Neural progenitor cell (in vitro differentiated cells): ENCODE data around the gene GREM2. TPM values are rescaled to one million over a fixed set of nuclear protein-coding genes. Genes with fewer than 3 reads are reported as not detected.

ENCODE experiments used
- DNase-seq: peaks from one replicate; pipeline ENCODE4 v3.0.0-alpha.2; 2016; ENCODE audit warnings: low spot score
- H2AFZ ChIP-seq: fragments of 200-600 bp; sonication (generic); replicated peaks from 2 replicates; pipeline ENCODE4 v1.6.1; 2016; ENCODE audit warnings: antibody characterized with exemption
- H3F3A ChIP-seq: fragments of 200-600 bp; sonication (generic); 2 replicates; pipeline ENCODE4 v1.6.1; 2016; ENCODE audit warnings: antibody characterized with exemption, low read depth
- H3K27ac ChIP-seq: fragments of 200-600 bp; sonication (generic); 2 replicates; pipeline ENCODE4 v1.5.1; 2016; ENCODE audit warnings: mild to moderate bottlenecking
- H3K27me3 ChIP-seq: fragments of 200-600 bp; sonication (generic); 2 replicates; pipeline ENCODE4 v1.6.1; 2016; ENCODE audit warnings: mild to moderate bottlenecking, moderate library complexity
- H3K36me3 ChIP-seq: fragments of 200-600 bp; sonication (generic); 2 replicates; pipeline ENCODE4 v1.5.1; 2016
- H3K4me1 ChIP-seq: fragments of 200-600 bp; sonication (generic); 2 replicates; pipeline ENCODE4 v1.6.1; 2016; ENCODE audit warnings: mixed run types
- H3K4me2 ChIP-seq: fragments of 200-600 bp; sonication (generic); 2 replicates; pipeline ENCODE4 v1.6.1; 2016
- H3K4me3 ChIP-seq: fragments of 200-600 bp; sonication (generic); 2 replicates; pipeline ENCODE4 v1.5.1; 2016
- H3K79me2 ChIP-seq: fragments of 200-600 bp; sonication (generic); 2 replicates; pipeline ENCODE4 v1.6.1; 2016; ENCODE audit warnings: low read depth
- H3K9ac ChIP-seq: fragments of 200-600 bp; sonication (generic); 2 replicates; pipeline ENCODE4 v1.6.1; 2016
- H3K9me3 ChIP-seq: fragments of 200-600 bp; sonication (generic); 2 replicates; pipeline ENCODE4 v1.5.1; 2016; ENCODE audit warnings: low read depth
- H4K20me1 ChIP-seq: fragments of 200-600 bp; sonication (generic); 2 replicates; pipeline ENCODE4 v1.6.1; 2016; ENCODE audit warnings: low read depth
- H3K27ac Mint-ChIP-seq: 3 replicates; pipeline ENCODE4 v1.8.0; 2021; ENCODE audit warnings: mixed read lengths
- H3K27me3 Mint-ChIP-seq: 2 replicates; pipeline ENCODE4 v1.8.0; 2022; ENCODE audit warnings: low read depth, mild to moderate bottlenecking, inconsistent platforms, moderate library complexity, mixed read lengths; ENCODE audit not compliant: insufficient read depth
- H3K36me3 Mint-ChIP-seq: 3 replicates; pipeline ENCODE4 v1.8.0; 2021; ENCODE audit warnings: mixed read lengths
- H3K4me1 Mint-ChIP-seq: 3 replicates; pipeline ENCODE4 v1.8.0; 2021; ENCODE audit warnings: mixed read lengths
- H3K4me3 Mint-ChIP-seq: 3 replicates; pipeline ENCODE4 v1.8.0; 2021; ENCODE audit warnings: mild to moderate bottlenecking, moderate library complexity, mixed read lengths
- H3K9me3 Mint-ChIP-seq: 3 replicates; pipeline ENCODE4 v1.8.0; 2020; ENCODE audit warnings: mixed read lengths
- CTCF ChIP-seq: fragments of 200-600 bp; sonication (generic); IDR thresholded peaks from 2 replicates; pipeline ENCODE4 v1.5.1; 2017; ENCODE audit warnings: antibody characterized with exemption, mild to moderate bottlenecking
- EZH2 ChIP-seq: fragments of 200-600 bp; sonication (generic); IDR thresholded peaks from 2 replicates; pipeline ENCODE4 v1.6.1; 2017; ENCODE audit warnings: antibody characterized with exemption, mild to moderate bottlenecking, moderate library complexity
- EZH2phosphoT487 ChIP-seq: fragments of 200-600 bp; sonication (generic); IDR thresholded peaks from 2 replicates; pipeline ENCODE4 v1.6.1; 2017; ENCODE audit warnings: antibody characterized with exemption
- total RNA-seq: library from RNA; depleted of rRNA; stranded (reverse); fragments of >200 nt; gene quantifications from 2 replicates; pipeline ENCODE4 v1.2.3, GENCODE V29; 2015; ENCODE audit warnings: low replicate concordance

The GREM2 gene
- total RNA-seq, 1 donor from 2014 or later: not detected

- no peaks in the 10 kb centered on the region for H3K9me3 Mint-ChIP-seq
- Histone ChIP-seq H3K9ac (no peak overlapping the region), H4K20me1 (no peaks in the 10 kb centered on the region), H3K27me3 (no peaks in the 10 kb centered on the region), H3F3A (no peaks in the 10 kb centered on the region), H3K79me2 (no peaks in the 10 kb centered on the region), H3K27ac (no peak overlapping the region), H3K9me3 (no peaks in the 10 kb centered on the region), H3K4me3 (no peak overlapping the region), H3K4me2 (no peak overlapping the region), H2AFZ (no peak overlapping the region), H3K4me1 (no peaks in the 10 kb centered on the region), H3K36me3 (no peaks in the 10 kb centered on the region)
- no peak overlapping the region for H3K27ac Mint-ChIP-seq
- no peak overlapping the region for H3K4me3 Mint-ChIP-seq
- peaks cover 2% of the 10 kb centered on the region for H3K27me3 Mint-ChIP-seq
- no peak for DNase-seq
- TF ChIP-seq EZH2 (no peak), EZH2phosphoT487 (no peak), CTCF (no peak)
- H3K36me3 Mint-ChIP-seq: no peaks in the 10 kb centered on the region
- H3K4me1 Mint-ChIP-seq: peaks cover 4% of the 10 kb centered on the region
These were observed 89.7 kb downstream of the GREM2 start for GRCh38 chr1:240522122-240522822.

GRCh38 chr1:240517891-240518290 lies 94.1 kb downstream of the GREM2 start:
- no peak overlapping the region for H3K4me2 ChIP-seq
- Mint-ChIP-seq H3K4me3 (no peak overlapping the region), H3K9me3 (peaks cover 4% of the 10 kb centered on the region), H3K27ac (no peak overlapping the region), H3K36me3 (no peaks in the 10 kb centered on the region), H3K27me3 (no peaks in the 10 kb centered on the region), H3K4me1 (no peaks in the 10 kb centered on the region)
- H4K20me1 ChIP-seq: no peaks in the 10 kb centered on the region
- H2AFZ ChIP-seq: no peak overlapping the region
- TF ChIP-seq EZH2 (no peak), EZH2phosphoT487 (no peak), CTCF (no peak)
- H3K4me1 ChIP-seq: no peaks in the 10 kb centered on the region
- no peaks in the 10 kb centered on the region for H3F3A ChIP-seq
- no peaks in the 10 kb centered on the region for H3K36me3 ChIP-seq
- H3K9ac ChIP-seq: no peak overlapping the region
- no peaks in the 10 kb centered on the region for H3K9me3 ChIP-seq
- no peaks in the 10 kb centered on the region for H3K27me3 ChIP-seq
- no peak overlapping the region for H3K27ac ChIP-seq
- DNase-seq: no peak
- no peak overlapping the region for H3K4me3 ChIP-seq
- no peaks in the 10 kb centered on the region for H3K79me2 ChIP-seq

GRCh38 chr1:240516069-240516468 lies 95.9 kb downstream of the GREM2 start:
- H3K36me3 ChIP-seq: no peaks in the 10 kb centered on the region
- H3K9me3 ChIP-seq: no peaks in the 10 kb centered on the region
- no peaks in the 10 kb centered on the region for H3F3A ChIP-seq
- no peak overlapping the region for H3K27ac Mint-ChIP-seq
- peaks cover 4% of the 10 kb centered on the region for H3K9me3 Mint-ChIP-seq
- no peak overlapping the region for H3K9ac ChIP-seq
- H3K79me2 ChIP-seq: no peaks in the 10 kb centered on the region
- no peaks in the 10 kb centered on the region for H3K4me1 Mint-ChIP-seq
- no peak overlapping the region for H3K4me3 ChIP-seq
- no peak overlapping the region for H3K27ac ChIP-seq
- no peak overlapping the region for H2AFZ ChIP-seq
- H3K27me3 ChIP-seq: no peaks in the 10 kb centered on the region
- no peak for TF ChIP-seq EZH2phosphoT487
- no peaks in the 10 kb centered on the region for H3K36me3 Mint-ChIP-seq
- DNase-seq: no peak
- no peak overlapping the region for H3K4me3 Mint-ChIP-seq
- H3K27me3 Mint-ChIP-seq: no peaks in the 10 kb centered on the region
- no peak overlapping the region for H3K4me2 ChIP-seq
- H3K4me1 ChIP-seq: no peaks in the 10 kb centered on the region
- H4K20me1 ChIP-seq: no peaks in the 10 kb centered on the region

- H3K9me3 ChIP-seq: no peaks in the 10 kb centered on the region
- no peaks in the 10 kb centered on the region for H4K20me1 ChIP-seq
- no peak for DNase-seq
- no peaks in the 10 kb centered on the region for H3K36me3 Mint-ChIP-seq
- TF ChIP-seq CTCF: no peak
- TF ChIP-seq EZH2: no peak
- no peak for TF ChIP-seq EZH2phosphoT487
- no peaks in the 10 kb centered on the region for H3K79me2 ChIP-seq
- H3K4me3 ChIP-seq: no peak overlapping the region
- no peak overlapping the region for H3K4me3 Mint-ChIP-seq
- H3K4me1 ChIP-seq: no peaks in the 10 kb centered on the region
- no peak overlapping the region for H3K4me2 ChIP-seq
- H3K27me3 ChIP-seq: no peaks in the 10 kb centered on the region
- H3K27ac ChIP-seq: no peak overlapping the region
- H3K36me3 ChIP-seq: no peaks in the 10 kb centered on the region
- H3F3A ChIP-seq: no peaks in the 10 kb centered on the region
- no peaks in the 10 kb centered on the region for H3K4me1 Mint-ChIP-seq
- H3K27ac Mint-ChIP-seq: no peak overlapping the region
- no peaks in the 10 kb centered on the region for H3K27me3 Mint-ChIP-seq
- peaks cover 4% of the 10 kb centered on the region for H3K9me3 Mint-ChIP-seq
- H2AFZ ChIP-seq: no peak overlapping the region
- H3K9ac ChIP-seq: no peak overlapping the region
These were observed 96.5 kb downstream of the GREM2 start for GRCh38 chr1:240515505-240515904.
